ENCODE results near the gene SMTNL2.

GRCh38 chr17:4625181-4625617, 40.9 kb downstream of the SMTNL2 start:
- TF ChIP-seq POLR2AphosphoS5 (IDR thresholded peaks at IDR 0.05): no peak
- TF ChIP-seq, protein P1, sequence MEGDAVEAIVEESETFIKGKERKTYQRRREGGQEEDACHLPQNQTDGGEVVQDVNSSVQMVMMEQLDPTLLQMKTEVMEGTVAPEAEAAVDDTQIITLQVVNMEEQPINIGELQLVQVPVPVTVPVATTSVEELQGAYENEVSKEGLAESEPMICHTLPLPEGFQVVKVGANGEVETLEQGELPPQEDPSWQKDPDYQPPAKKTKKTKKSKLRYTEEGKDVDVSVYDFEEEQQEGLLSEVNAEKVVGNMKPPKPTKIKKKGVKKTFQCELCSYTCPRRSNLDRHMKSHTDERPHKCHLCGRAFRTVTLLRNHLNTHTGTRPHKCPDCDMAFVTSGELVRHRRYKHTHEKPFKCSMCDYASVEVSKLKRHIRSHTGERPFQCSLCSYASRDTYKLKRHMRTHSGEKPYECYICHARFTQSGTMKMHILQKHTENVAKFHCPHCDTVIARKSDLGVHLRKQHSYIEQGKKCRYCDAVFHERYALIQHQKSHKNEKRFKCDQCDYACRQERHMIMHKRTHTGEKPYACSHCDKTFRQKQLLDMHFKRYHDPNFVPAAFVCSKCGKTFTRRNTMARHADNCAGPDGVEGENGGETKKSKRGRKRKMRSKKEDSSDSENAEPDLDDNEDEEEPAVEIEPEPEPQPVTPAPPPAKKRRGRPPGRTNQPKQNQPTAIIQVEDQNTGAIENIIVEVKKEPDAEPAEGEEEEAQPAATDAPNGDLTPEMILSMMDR (IDR thresholded peaks at IDR 0.05): no peak
